Measurements from ENCODE around the gene ADNP2.

Gene ADNP2

DNA sequence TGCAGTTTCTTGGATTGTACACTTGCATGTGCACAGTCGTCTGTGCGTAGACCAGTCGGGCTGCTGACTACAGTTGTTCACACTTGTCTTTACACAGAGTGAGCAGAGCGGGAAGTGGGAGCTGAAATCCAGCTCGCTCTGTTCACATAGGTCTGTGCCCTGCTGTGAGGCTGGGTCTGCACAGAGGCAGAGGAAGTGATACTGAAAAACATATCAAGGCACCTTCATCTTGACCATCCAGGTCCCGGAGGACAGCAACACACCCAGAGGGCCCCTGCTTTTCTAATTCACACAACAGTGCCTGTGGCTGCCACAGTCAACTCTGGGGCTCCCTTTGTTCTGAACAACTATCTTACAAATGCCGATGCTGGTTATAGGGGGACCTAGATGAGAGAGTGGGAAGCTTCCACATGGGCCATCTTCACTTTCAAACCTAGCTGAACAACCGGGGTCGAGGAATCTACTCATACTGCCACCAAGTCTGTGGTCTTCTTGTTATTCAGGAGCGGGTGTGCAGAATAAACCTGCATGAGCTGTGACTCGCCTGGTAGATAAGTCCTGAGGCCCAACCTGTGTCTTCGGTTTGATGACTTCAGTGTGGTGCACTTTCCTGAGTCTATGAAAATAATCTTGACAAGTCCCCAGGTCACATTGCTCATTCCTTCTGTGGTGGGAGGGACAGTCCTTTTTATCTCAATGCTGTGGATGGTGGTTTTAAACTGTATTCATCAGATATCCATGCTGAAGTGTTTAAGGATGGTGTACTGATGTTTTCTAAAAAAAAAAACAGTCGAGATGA, 3.5 kb upstream of the ADNP2 start:
- no peak for DNase-seq

DNA sequence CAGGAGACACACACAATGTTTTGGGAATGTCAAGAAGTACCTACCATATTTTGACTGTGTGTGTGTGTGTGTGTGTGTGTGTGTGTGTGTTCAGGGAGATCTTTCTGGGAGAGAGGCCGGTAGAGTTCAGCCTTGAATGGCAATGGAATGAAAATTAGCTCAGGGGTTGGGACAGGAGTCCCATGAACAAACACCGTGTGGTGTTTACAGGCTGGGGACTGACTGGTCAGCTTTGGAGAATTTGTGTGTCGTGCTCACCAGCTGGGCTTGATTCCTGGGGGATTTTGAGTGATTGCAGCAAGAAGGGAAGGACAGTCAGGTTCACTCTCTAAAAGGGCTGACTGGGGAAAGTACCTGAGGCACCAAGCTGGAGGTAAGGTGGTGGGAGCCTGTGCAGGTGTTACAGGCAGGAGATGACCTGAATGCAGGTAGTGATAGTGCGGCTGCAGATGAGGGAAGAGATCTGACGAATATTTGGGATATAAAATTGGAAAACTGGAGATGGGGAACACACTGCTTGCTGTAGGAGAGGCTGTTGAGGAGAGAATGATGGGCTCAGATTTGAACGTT, 2.5 kb upstream of the ADNP2 start:
- DNase-seq: no peak

GRCh38 chr18:80107426-80107825, 1.6 kb upstream of the ADNP2 start:
- no peak for DNase-seq

- DNase-seq: no peak
Measured at GRCh38 chr18:80108121-80108536, 933 bp upstream of the ADNP2 start.

GRCh38 chr18:80109676-80110078, 615 bp downstream of the ADNP2 start:
- peak; percentile 23 for DNase-seq

GRCh38 chr18:80112624-80113248, 3.7 kb downstream of the ADNP2 start:
- DNase-seq: no peak

- DNase-seq: no peak
Measured at GRCh38 chr18:80115035-80115434, 6.0 kb downstream of the ADNP2 start.

DNA sequence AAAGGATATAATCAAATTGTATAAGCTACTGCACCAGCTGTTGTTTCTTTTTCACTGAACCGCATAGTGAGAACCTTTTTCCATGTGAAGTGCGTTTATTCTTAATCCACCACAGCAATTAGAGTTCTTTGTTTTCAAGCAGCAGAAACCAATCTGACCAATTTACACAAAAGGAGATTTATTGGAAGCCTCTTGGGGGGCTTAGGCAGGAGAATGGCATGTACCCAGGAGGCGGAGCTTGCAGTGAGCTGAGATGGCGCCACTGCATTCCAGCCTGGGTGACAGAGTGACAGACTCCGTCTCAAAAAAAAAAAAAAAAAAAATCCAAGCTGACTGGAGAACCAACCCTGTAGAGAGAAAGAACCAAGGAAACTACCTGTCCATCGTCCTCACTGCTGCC, 10.0 kb downstream of the ADNP2 start:
- no peak for DNase-seq

- DNase-seq: no peak
Measured at GRCh38 chr18:80120932-80121331, 11.9 kb downstream of the ADNP2 start.

DNA sequence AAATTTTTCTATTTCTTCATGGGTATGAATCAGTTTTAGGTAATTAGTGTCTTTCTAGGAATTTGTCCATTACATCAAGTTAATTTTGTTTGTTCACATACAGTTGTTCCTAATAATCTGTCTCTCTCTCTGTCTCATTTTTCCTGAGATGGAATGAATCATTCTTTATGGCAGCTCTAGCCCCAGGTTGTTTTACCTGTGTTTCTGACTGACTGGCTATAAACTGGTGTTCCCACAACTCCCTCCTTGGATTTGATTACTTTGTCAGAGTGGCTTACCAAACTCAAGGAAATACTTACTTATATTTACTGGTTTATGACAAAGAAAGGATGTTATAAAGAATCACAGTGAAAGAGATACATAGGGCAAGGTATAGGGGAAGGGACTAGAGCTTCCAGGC, 15.1 kb downstream of the ADNP2 start:
- no peak for DNase-seq

DNA sequence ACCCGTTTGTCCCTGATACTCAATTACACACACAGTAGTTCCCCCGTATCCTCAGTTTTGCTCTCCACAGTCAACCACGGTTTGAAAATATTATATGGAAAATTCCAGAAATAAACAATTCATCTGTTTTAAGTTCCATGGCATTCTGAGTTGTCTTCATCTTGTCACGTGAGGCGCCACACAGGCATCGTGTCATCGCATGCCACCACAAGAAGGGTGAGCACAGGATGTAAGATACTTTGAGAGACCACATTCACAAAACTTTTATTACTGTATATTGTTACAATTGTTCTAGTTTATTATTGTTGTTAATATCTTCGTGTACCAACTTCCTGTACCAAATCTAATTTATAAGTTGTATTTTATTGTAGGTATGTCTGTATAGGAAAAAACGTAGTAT, 17.7 kb downstream of the ADNP2 start:
- no peak for DNase-seq

- DNase-seq: no peak
Measured at GRCh38 chr18:80127635-80128034, 18.6 kb downstream of the ADNP2 start.

DNA sequence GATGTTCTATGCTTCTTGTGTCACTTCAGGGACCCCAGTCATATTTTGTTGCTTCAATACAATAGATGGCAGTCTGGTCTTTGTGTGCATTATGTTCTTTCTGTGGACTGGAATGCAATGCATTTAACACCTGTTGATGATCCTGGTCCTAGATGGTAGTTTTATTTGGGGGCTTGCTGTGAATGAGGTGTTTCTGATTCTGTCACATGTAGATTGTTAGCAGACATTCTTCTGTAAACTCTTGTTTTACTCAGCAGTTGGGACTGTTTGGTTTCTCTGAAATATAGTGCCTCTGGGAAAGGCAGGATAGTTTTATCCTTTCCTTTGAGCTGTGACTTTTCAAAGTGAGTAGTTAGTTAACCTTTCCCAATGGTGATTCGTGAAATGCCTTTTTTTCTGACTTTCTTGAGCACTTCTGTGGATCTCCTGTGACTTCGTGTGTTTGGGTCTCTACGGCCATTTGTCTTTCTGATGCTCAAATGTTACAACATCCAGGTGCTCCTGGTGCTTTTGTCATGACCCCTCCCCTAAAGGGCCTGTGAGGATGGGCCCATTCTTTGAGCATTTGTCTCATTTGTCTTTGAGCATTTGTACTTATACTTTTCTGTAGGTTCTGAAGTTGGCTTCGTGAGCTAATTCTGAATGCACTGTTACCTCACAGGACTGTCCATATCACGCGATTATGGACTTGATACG, 20.8 kb downstream of the ADNP2 start:
- DNase-seq: no peak

DNA sequence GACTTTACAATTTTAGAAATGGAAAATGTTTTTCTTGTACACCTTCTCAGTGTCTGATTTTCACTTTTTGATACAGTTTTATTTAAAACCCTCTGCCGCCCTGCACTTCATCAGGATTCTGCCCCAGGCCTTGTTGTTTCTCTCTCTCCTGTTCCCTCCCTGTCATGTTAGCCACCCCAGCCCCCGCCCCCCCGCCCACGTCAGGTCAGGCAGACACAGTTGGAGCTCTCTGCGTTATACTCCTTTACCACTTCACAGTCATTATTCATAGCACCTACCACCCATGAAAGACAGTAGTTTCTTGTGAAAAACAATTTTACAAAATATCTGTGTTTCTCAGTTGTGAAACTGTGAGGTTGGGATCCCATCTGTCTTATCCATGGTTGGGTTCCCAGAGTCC, 21.5 kb downstream of the ADNP2 start:
- DNase-seq: no peak

GRCh38 chr18:80132180-80132812, 23.2 kb downstream of the ADNP2 start:
- DNase-seq: no peak

DNA sequence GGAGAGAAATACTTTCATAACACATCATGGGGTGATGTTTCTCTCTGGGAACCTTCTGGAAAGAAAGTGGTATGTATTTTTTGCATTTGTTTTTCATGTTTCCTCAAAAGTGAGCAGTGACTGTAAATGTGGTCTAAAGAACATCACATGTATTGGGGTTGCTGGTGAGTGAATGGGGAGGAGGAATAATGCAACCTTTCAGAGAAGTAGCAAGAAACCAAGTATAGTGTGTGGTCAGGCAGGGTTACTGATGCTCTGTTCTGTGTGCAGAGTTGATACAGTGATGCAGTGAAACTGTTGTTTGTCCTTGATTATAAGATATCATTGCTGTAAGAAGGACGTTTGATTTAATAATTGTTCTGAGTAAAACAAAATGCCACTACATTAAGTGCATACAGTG, 24.1 kb downstream of the ADNP2 start:
- DNase-seq: no peak

DNA sequence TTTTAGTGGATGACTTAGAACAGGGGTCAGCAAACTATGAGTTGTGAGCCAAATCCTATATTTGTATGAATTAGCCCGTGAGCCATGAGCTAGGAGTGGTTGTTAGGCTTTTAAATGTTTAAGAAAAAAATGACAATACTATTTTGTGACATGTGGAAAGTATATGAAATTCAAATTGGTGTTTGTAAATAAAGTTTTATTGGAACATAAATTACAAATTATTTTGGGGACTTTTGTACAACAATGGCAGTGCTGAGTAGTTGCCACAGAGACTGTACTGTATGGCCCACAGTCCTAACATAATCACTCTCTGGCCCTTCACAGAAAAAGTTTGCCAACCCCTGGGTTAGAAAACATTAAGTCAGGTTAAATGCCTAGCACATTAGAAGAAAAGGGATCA, 26.1 kb downstream of the ADNP2 start:
- no peak for DNase-seq

DNA sequence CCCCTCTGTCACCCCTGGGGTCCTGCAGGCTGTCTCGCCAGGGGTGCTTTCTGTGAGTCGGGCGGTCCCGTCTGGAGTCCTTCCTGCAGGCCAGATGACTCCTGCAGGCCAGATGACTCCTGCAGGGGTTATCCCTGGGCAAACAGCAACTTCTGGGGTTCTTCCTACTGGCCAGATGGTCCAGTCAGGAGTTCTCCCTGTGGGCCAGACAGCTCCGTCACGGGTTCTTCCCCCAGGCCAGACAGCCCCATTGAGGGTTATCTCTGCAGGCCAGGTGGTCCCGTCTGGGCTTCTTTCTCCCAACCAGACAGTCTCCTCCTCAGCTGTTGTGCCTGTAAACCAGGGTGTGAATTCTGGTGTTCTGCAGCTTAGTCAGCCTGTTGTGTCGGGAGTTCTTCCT, 27.6 kb downstream of the ADNP2 start:
- DNase-seq: no peak

- no peak for DNase-seq
Measured at GRCh38 chr18:80137137-80137536, 28.1 kb downstream of the ADNP2 start.

DNA sequence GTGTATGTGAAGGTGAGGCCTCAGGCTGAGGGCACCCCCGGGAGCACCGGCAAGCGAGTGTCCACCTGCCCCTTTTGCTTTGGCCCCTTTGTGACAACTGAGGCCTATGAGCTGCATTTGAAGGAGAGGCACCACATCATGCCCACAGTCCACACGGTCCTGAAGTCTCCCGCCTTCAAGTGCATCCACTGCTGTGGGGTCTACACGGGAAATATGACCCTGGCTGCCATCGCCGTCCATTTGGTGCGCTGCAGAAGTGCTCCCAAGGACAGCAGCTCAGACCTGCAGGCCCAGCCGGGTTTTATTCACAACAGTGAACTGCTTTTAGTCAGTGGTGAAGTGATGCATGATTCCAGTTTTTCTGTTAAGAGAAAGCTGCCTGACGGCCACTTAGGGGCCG, 28.9 kb downstream of the ADNP2 start:
- no peak for DNase-seq

GRCh38 chr18:80140455-80140985, 31.5 kb downstream of the ADNP2 start:
- DNase-seq: no peak

DNA sequence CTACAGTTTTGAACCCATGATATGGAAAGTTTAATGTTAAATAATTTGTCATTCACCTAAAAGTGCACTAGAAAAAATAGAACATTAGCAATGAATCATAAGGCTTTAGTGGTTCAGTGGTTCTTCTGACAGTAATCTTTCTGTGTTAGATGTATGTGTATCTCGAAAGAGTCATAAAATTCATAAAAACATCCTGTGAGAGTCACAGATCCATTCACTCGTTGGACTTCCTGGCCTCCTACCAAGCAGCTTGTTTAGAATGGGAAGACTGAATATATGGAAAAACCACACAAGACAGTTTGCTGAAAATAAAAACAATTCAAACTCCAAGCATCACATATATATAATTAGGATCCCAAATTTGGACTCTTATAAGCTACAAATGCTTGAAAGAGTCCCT, 34.8 kb downstream of the ADNP2 start:
- DNase-seq: no peak
